Epithelial cell of esophagus (primary cell): ENCODE data around the gene PPP1CA.

Experiments used
- DNase-seq: peaks from one replicate; pipeline ENCODE4 v3.0.0; 2010; ENCODE audit warnings: low read depth
- H3K4me3 ChIP-seq: 2 replicates; pipeline ENCODE4 v1.5.1; 2011; ENCODE audit warnings: mild to moderate bottlenecking, low read length, control low read depth
- CTCF ChIP-seq: IDR thresholded peaks from 2 replicates; pipeline ENCODE4 v1.5.1; 2011; ENCODE audit warnings: low read depth, mild to moderate bottlenecking, low read length, control low read depth, inconsistent platforms; ENCODE audit not compliant: insufficient read depth; ENCODE audit errors: missing control alignments

PPP1CA gene

GRCh38 chr11:67364783-67365722 is 36.6 kb downstream of the PPP1CA start:
- TF ChIP-seq CTCF: no peak
- H3K4me3 ChIP-seq: no peak overlapping the region
- no peak for DNase-seq

GRCh38 chr11:67364169-67364568 is 37.5 kb downstream of the PPP1CA start:
- no peak for TF ChIP-seq CTCF
- DNase-seq: no peak
- H3K4me3 ChIP-seq: no peak overlapping the region

GRCh38 chr11:67357831-67358670 is 43.6 kb downstream of the PPP1CA start:
- peak; percentile 72 for DNase-seq
- TF ChIP-seq CTCF: no peak
- H3K4me3 ChIP-seq: no peak overlapping the region

- DNase-seq: peak; percentile 76
- H3K4me3 ChIP-seq: no peak overlapping the region
- peak; percentile 98 for TF ChIP-seq CTCF
These were observed 44.6 kb downstream of the PPP1CA start for GRCh38 chr11:67356864-67357561.

- H3K4me3 ChIP-seq: no peak overlapping the region
- no peak for DNase-seq
- no peak for TF ChIP-seq CTCF
These were observed 45.2 kb downstream of the PPP1CA start for GRCh38 chr11:67356387-67356863.

- TF ChIP-seq CTCF: no peak
- H3K4me3 ChIP-seq: no peak overlapping the region
- DNase-seq: no peak
These were observed 45.8 kb downstream of the PPP1CA start for GRCh38 chr11:67355794-67356386.
